GM06990 (cell line): ENCODE data around the gene ZC3H12C.

Experiments
- DNase-seq: peaks from one replicate; pipeline ENCODE4 v3.0.0-alpha.2; 2011; ENCODE audit not compliant: insufficient read length; ENCODE audit errors: extremely low read depth
- H3K27me3 ChIP-seq: replicated peaks from 2 replicates; pipeline ENCODE4 v1.6.0; 2011; ENCODE audit warnings: low read length; ENCODE audit not compliant: control insufficient read depth, insufficient read depth
- H3K36me3 ChIP-seq: 2 replicates; pipeline ENCODE4 v1.5.1; 2011; ENCODE audit warnings: low read length; ENCODE audit not compliant: control insufficient read depth, insufficient read depth
- H3K4me3 ChIP-seq: replicated peaks from 2 replicates; pipeline ENCODE4 v1.5.1; 2011; ENCODE audit warnings: low read depth, mild to moderate bottlenecking, control low read depth, low read length
- CTCF ChIP-seq: IDR thresholded peaks from 2 replicates; pipeline ENCODE4 v1.5.1; 2011; ENCODE audit warnings: low read length, control low read depth, mild to moderate bottlenecking, inconsistent platforms; ENCODE audit not compliant: insufficient read depth, poor library complexity, severe bottlenecking

ZC3H12C gene

GRCh38 chr11:110074499-110074898 is 18.7 kb upstream of the ZC3H12C start:
- no peak for DNase-seq
- no peaks in the 10 kb centered on the region for H3K27me3 ChIP-seq
- no peaks in the 10 kb centered on the region for H3K36me3 ChIP-seq
- H3K4me3 ChIP-seq: no peak overlapping the region
- TF ChIP-seq CTCF: no peak

GRCh38 chr11:110075105-110075846 is 17.9 kb upstream of the ZC3H12C start:
- TF ChIP-seq CTCF: no peak
- no peaks in the 10 kb centered on the region for H3K36me3 ChIP-seq
- H3K27me3 ChIP-seq: no peaks in the 10 kb centered on the region
- DNase-seq: no peak
- H3K4me3 ChIP-seq: no peak overlapping the region

- Histone ChIP-seq H3K4me3 (no peak overlapping the region), H3K36me3 (no peaks in the 10 kb centered on the region), H3K27me3 (no peaks in the 10 kb centered on the region)
- no peak for TF ChIP-seq CTCF
- DNase-seq: no peak
Measured at GRCh38 chr11:110075847-110076208, 17.4 kb upstream of the ZC3H12C start.

GRCh38 chr11:110076371-110076965 is 16.7 kb upstream of the ZC3H12C start:
- no peak for DNase-seq
- TF ChIP-seq CTCF: no peak
- Histone ChIP-seq H3K27me3 (no peaks in the 10 kb centered on the region), H3K36me3 (no peaks in the 10 kb centered on the region), H3K4me3 (no peak overlapping the region)

- no peaks in the 10 kb centered on the region for H3K27me3 ChIP-seq
- no peak for TF ChIP-seq CTCF
- no peak for DNase-seq
- H3K36me3 ChIP-seq: no peaks in the 10 kb centered on the region
- H3K4me3 ChIP-seq: no peak overlapping the region
Measured at GRCh38 chr11:110077346-110077745, 15.8 kb upstream of the ZC3H12C start.

- Histone ChIP-seq H3K36me3 (no peaks in the 10 kb centered on the region), H3K27me3 (no peaks in the 10 kb centered on the region), H3K4me3 (no peak overlapping the region)
- peak; percentile 48 for DNase-seq
- no peak for TF ChIP-seq CTCF
Measured at GRCh38 chr11:110077831-110078325, 15.3 kb upstream of the ZC3H12C start.
